A673 (cell line): ENCODE results near the gene PRRC2A.

Experiments
- CTCF ChIP-seq: fragments of 300-800, 200-600 bp; sonication (generic); conservative IDR thresholded peaks from 2 replicates; pipeline ENCODE4 v1.5.1; 2017; ENCODE audit warnings: low read depth, mild to moderate bottlenecking, antibody characterized with exemption, low read length, moderate library complexity, mixed read lengths
- EZH2 ChIP-seq: fragments of 200-600 bp; sonication (generic); IDR thresholded peaks from 2 replicates; pipeline ENCODE4 v1.6.1; 2017; ENCODE audit warnings: borderline replicate concordance, low read depth, mild to moderate bottlenecking, mixed read lengths, antibody characterized with exemption, low read length; ENCODE audit not compliant: poor library complexity, severe bottlenecking

GRCh38 chr6:31630177-31630934 is 9.8 kb downstream of the PRRC2A start:
- TF ChIP-seq CTCF: no peak
- TF ChIP-seq EZH2: no peak
